Lower leg skin (tissue), 4 donors: ENCODE data around the gene CYRIA. TPM values are rescaled to one million over a fixed set of nuclear protein-coding genes. Genes with fewer than 3 reads are reported as not detected.

ENCODE experiments used
- DNase-seq, 2 donors: peaks; one replicate each; pipeline ENCODE4 v3.0.0-alpha.2; 2019; ENCODE audit warnings: low spot score in 2 of 2
- H3K4me3 ChIP-seq: fragments of 200-600 bp; sonication (generic); 2 replicates; pipeline ENCODE4 v1.5.1; 2017; ENCODE audit warnings: mild to moderate bottlenecking, low read depth; ENCODE audit not compliant: poor library complexity, severe bottlenecking
- CTCF ChIP-seq, 3 donors: fragments of 450-650 bp; IDR thresholded peaks; one replicate each; pipeline ENCODE4 v1.5.1; 2016; ENCODE audit warnings: antibody characterized with exemption in 3 of 3, mild to moderate bottlenecking in 3 of 3, moderate library complexity in 2 of 3
- POLR2A ChIP-seq, 2 donors: fragments of 450-650 bp; IDR thresholded peaks; one replicate each; pipeline ENCODE4 v1.6.1; 2016 to 2017; ENCODE audit warnings: antibody characterized with exemption in 2 of 2, mild to moderate bottlenecking in 1 of 2, moderate library complexity in 1 of 2
- WGBS, 2 donors: methylation state at CpG; one replicate each; pipeline ENCODE4 v1.1.5; 2018; 5-methylcytosine and 5-hydroxymethylcytosine counted together
- intact Hi-C: fragments of 100-400 bp; cut with DNase I; formaldehyde crosslinking; loops from one replicate; pipeline ENCODE4 v1.15.0; 2023; ENCODE audit warnings: low total_unique reads
- total RNA-seq, 4 donors: library from RNA; depleted of rRNA; stranded (reverse); fragments of >200 nt; gene quantifications; one replicate each; pipeline ENCODE4 v1.1.0, GENCODE V29; 2016

CYRIA gene
- total RNA-seq, 4 donors from 2014 or later, result 0.80 to 5.5 (median 1.6) TPM

- WGBS, 2 donors, result 87 to 92% methylated on average over 1 of the region's 1 CpG
- no peak overlapping the region for H3K4me3 ChIP-seq
- intact Hi-C loops, result no loop called here
- peak in 1 of 2 donors; percentile 18 for DNase-seq
- TF ChIP-seq POLR2A (IDR thresholded peaks at IDR 0.05), result no peak
- TF ChIP-seq CTCF (IDR thresholded peaks at IDR 0.05), result no peak
Measured at GRCh38 chr2:16637304-16637703, 28.3 kb downstream of the CYRIA start.

- intact Hi-C loops, result no loop called here
- 68 to 71% methylated on average over 15 of the region's 15 CpGs for WGBS, 2 donors
Measured at GRCh38 chr2:16635791-16636699, 29.6 kb downstream of the CYRIA start.

DNA sequence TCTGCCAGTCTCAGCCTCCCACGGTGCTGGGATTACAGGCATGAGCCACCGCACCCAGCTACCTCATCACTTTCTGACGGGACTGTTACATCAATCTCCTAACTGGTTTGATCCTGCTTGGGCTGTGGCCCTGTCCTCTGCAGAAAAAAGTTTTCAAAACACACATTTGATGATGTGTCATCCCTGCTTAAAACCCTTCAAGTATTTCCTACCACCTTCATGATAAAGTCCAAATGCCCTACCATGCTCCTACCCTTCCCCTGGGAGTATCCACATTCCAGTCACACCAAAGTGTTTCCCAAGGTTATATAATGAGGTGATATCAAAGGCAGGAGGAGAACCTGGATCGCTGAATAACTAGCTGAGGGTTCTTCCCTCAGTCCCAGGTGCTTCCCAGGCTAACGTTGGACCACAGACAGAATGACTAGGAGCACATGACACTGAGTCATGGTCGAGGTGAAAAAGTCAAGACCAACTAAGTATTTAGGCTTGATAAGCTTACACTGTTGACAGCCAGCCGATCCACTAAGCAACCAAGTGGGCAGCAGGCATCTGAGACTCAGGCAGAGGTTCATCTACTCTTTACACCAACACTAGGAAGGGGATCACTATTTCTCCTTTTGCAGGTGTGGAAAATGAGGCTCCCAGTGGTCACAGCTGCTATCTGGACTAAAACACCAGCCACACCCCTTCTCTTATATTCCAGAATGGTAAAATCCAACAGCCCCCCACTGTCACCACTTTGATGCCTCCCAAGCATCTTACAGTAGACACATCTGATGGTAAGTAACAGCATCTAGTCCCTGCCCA is 31.8 kb downstream of the CYRIA start:
- no peak overlapping the region for H3K4me3 ChIP-seq
- DNase-seq, result peak in 1 of 2 donors; percentile 83
- intact Hi-C loops, result no loop called here
- TF ChIP-seq CTCF (IDR thresholded peaks at IDR 0.05), result no peak
- TF ChIP-seq POLR2A (IDR thresholded peaks at IDR 0.05), result no peak
- WGBS, 2 donors, result 54 to 82% methylated on average over 7 of the region's 7 CpGs

More at GRCh38 chr2:16635791-16636699, 29.6 kb downstream of the CYRIA start:
- TF ChIP-seq CTCF (IDR thresholded peaks at IDR 0.05), result no peak
- no peak for TF ChIP-seq POLR2A (IDR thresholded peaks at IDR 0.05)
- DNase-seq, result peak in 1 of 2 donors; percentile 78
- no peak overlapping the region for H3K4me3 ChIP-seq

GRCh38 chr2:16632598-16632997 is 33.0 kb downstream of the CYRIA start:
- 75 to 89% methylated on average over 7 of the region's 7 CpGs for WGBS, 2 donors
- intact Hi-C loops, result no loop called here
- TF ChIP-seq CTCF (IDR thresholded peaks at IDR 0.05) (no peak), POLR2A (IDR thresholded peaks at IDR 0.05) (no peak)
- peak in 1 of 2 donors; percentile 25 for DNase-seq
- no peak overlapping the region for H3K4me3 ChIP-seq

GRCh38 chr2:16630463-16630862 is 35.2 kb downstream of the CYRIA start:
- no peak for TF ChIP-seq CTCF (IDR thresholded peaks at IDR 0.05)
- TF ChIP-seq POLR2A (IDR thresholded peaks at IDR 0.05), result no peak
- H3K4me3 ChIP-seq, result no peak overlapping the region
- intact Hi-C loops, result no loop called here
- no peak for DNase-seq
- whole genome bisulfite sequencing, 2 donors, result 66 to 84% methylated on average over 3 of the region's 3 CpGs
